ENCODE measurements around the gene PARD3.

PARD3 gene

DNA sequence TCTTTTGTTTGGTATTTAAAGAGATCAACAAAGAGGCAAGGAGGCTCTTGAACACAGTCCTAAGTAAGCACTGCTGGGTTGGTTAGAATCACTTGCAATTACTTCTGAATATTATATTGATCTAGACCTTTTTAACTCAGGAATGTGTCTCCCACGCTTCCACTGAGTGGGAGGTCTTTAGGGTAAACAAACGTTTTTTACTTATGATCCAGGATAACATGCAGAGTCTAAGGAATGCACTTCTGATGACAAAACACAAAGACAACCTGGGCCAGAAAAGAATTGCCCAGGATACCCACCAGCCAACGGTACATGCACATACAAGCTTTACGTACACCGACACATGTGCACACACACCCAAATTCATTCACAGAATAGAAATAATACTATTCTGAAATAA is 626.9 kb downstream of the PARD3 start:
- no peak overlapping the region for H3K4me3 ChIP-seq (ENCODE audit: low read depth, low read length)
- DNase-seq (ENCODE audit: low read depth, low spot score), result no peak
- CTCF ChIA-PET, result interaction anchor here (1.0 kb wide), 1 partner anchor 857 kb away, joined by 3 read pairs; no protein-coding TSS in a partner anchor
- TF ChIP-seq, protein P1, sequence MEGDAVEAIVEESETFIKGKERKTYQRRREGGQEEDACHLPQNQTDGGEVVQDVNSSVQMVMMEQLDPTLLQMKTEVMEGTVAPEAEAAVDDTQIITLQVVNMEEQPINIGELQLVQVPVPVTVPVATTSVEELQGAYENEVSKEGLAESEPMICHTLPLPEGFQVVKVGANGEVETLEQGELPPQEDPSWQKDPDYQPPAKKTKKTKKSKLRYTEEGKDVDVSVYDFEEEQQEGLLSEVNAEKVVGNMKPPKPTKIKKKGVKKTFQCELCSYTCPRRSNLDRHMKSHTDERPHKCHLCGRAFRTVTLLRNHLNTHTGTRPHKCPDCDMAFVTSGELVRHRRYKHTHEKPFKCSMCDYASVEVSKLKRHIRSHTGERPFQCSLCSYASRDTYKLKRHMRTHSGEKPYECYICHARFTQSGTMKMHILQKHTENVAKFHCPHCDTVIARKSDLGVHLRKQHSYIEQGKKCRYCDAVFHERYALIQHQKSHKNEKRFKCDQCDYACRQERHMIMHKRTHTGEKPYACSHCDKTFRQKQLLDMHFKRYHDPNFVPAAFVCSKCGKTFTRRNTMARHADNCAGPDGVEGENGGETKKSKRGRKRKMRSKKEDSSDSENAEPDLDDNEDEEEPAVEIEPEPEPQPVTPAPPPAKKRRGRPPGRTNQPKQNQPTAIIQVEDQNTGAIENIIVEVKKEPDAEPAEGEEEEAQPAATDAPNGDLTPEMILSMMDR (IDR thresholded peaks at IDR 0.05; ENCODE audit: insufficient read depth, low read length, missing control alignments), result no peak
- POLR2A ChIA-PET, result no interaction called here

DNA sequence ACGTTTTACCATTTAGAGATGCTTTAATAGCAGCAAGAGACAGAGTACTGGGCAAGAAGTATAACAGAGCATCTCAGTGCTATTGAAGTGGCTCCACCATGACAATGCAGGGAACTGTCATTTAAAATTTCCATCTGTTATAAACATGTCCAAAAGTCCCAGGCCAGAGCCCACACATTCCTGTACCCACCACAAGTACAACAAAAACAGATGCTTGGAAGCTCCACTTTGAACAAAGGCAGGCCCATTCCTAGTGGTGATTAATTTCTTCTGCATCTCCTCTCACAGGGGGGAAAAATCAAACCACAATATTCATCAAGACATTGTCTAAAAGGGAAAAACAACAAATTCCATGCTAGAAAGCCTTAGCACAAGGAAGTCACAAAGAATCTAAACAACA is 627.9 kb downstream of the PARD3 start:
- H3K4me3 ChIP-seq (ENCODE audit: low read depth, low read length), result no peak overlapping the region
- TF ChIP-seq, protein P1 (IDR thresholded peaks at IDR 0.05; ENCODE audit: insufficient read depth, low read length, missing control alignments), result no peak
- no peak for DNase-seq (ENCODE audit: low read depth, low spot score)
- CTCF ChIA-PET, result interaction anchor here (0.6 kb wide), 1 partner anchor 153 kb away, joined by 3 read pairs; no protein-coding TSS in a partner anchor
- POLR2A ChIA-PET, result no interaction called here

DNA sequence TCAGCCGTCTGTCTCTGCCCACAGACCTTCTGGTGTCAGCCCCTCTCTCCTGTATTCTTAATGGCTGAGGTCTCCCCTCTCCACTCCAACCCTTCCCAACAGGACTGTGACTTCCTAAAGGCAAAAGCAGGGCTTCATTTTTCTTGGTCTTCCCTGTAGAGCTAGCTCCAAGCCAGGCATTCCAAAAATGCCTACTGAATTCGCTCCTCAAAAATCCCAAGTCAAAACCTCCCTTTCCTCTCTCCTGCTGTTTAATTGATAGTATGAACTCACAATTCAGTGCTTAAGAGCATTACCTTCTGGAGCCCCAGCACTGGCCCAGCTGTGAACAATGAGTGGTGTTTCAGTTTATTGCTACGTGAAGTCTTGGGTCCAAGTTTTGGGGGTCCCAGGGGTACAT is 628.4 kb downstream of the PARD3 start:
- CTCF ChIA-PET, result no interaction called here
- TF ChIP-seq, protein P1 (IDR thresholded peaks at IDR 0.05; ENCODE audit: insufficient read depth, low read length, missing control alignments), result no peak
- POLR2A ChIA-PET, result no interaction called here
- DNase-seq (ENCODE audit: low read depth, low spot score), result no peak
- no peak overlapping the region for H3K4me3 ChIP-seq (ENCODE audit: low read depth, low read length)

DNA sequence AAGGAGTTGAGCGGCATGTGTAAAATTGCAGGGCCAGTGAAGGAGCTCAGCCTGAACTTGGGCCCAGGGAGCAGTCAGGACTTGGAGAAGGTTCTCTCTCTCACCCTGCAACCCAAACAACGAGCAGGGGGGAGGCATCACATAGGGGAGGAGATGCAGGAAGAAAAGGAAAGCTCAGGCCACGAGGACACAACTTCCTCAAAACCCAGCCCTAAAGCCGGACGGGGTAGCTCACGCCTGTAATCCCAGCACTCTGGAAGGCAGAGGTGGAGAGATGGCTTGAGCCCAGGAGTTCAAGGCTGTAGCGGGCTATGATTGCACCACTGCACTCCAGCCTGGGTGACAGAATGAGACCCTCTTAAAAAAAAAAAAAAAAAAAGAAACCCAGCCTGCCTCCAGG is 629.1 kb downstream of the PARD3 start:
- H3K4me3 ChIP-seq (ENCODE audit: low read depth, low read length), result no peak overlapping the region
- ChIA-PET CTCF (no interaction called here), POLR2A (no interaction called here)
- DNase-seq (ENCODE audit: low read depth, low spot score), result no peak
- TF ChIP-seq, protein P1 (IDR thresholded peaks at IDR 0.05; ENCODE audit: insufficient read depth, low read length, missing control alignments), result no peak

DNA sequence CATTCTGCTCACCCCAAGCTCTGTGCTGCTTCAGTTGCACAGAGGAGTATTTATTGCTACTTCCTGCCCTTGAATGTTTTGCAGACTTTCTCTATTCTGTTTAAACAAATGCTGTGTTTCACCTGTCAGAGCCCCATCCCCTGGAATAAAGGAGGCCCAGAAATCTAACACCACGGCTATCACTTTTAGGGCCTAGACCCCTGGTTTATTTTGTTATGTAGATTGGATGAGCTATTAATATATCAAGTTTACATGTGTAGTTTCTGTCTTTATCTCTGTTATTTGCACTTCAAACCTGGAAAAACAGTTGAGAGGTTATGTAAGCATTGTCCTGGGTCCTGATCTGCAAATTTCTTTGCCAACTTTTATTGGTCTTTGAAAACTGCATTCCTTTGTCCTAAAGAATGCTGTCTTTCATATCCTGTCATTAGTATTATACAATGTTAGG is 630.1 kb downstream of the PARD3 start:
- POLR2A ChIA-PET, result no interaction called here
- CTCF ChIA-PET, result interaction anchor here (1.3 to 1.5 kb wide), 2 partner anchors 12 to 453 kb away, joined by 3 to 4 read pairs; no protein-coding TSS in a partner anchor
- DNase-seq (ENCODE audit: low read depth, low spot score), result no peak
- TF ChIP-seq, protein P1 (IDR thresholded peaks at IDR 0.05; ENCODE audit: insufficient read depth, low read length, missing control alignments), result no peak
- H3K4me3 ChIP-seq (ENCODE audit: low read depth, low read length), result no peak overlapping the region

DNA sequence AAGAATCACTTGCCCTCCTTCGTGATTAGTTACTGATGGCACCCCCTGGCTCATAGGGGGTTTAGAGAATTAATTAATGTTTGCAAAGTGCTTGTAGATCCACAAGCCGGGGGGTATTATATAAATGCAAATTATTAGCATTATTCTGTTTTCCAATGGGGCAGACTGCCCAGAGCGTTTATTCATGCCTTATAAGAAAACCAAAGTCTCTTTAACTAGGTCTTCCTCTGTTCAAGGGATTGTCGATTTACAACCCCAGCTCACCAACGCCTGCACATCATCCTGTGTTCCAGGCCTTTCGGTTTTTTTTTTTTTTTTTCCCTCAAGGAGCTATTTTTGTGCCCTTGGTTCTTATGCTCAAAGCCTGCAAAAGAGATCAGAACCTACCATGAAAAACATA is 630.7 kb downstream of the PARD3 start:
- ChIA-PET POLR2A (no interaction called here), CTCF (interaction anchor here (1.3 to 1.5 kb wide), 2 partner anchors 13 to 453 kb away, joined by 3 to 4 read pairs; no protein-coding TSS in a partner anchor)
- no peak overlapping the region for H3K4me3 ChIP-seq (ENCODE audit: low read depth, low read length)
- no peak for DNase-seq (ENCODE audit: low read depth, low spot score)
- TF ChIP-seq, protein P1 (IDR thresholded peaks at IDR 0.05; ENCODE audit: insufficient read depth, low read length, missing control alignments), result no peak

Data from AG04449 (cell line).